Measurements from ENCODE around the gene PCDHB6.
"Not testable (repeated sequence)": the region's sequence is repeated elsewhere in the genome, so short reads cannot be mapped to it uniquely, and the experiment has no call there.

Gene PCDHB6

GRCh38 chr5:141172381-141173204, 22.7 kb downstream of the PCDHB6 start, which contains the start of gene PCDHB7:
Gene PCDHB7, plus strand, starts transcription at chr5:141172644. Its CDS starts 192 bp downstream, at chr5:141172836.
- no peak for DNase-seq

- not testable (repeated sequence) for DNase-seq
Observed at GRCh38 chr5:141174291-141175104, 24.6 kb downstream of the PCDHB6 start.

DNA sequence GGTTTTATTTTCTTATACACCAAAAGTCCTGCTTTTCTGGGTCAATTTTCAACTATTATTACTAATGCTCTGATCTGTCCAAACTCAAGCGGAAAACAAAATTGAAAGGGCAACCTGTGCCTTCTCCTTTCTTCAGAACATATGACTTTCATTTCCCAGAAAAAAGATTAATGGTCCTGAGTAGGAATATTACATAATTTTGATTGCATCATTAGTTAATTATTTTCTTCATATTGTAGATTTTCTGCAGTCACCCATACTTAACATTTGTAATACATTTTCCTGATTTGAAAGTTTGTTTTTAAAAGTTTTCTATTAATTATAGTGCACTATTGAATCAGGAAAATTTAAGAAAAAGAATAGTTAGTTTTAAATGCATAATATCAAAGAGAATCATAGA, 26.1 kb downstream of the PCDHB6 start:
- DNase-seq: no peak

DNA sequence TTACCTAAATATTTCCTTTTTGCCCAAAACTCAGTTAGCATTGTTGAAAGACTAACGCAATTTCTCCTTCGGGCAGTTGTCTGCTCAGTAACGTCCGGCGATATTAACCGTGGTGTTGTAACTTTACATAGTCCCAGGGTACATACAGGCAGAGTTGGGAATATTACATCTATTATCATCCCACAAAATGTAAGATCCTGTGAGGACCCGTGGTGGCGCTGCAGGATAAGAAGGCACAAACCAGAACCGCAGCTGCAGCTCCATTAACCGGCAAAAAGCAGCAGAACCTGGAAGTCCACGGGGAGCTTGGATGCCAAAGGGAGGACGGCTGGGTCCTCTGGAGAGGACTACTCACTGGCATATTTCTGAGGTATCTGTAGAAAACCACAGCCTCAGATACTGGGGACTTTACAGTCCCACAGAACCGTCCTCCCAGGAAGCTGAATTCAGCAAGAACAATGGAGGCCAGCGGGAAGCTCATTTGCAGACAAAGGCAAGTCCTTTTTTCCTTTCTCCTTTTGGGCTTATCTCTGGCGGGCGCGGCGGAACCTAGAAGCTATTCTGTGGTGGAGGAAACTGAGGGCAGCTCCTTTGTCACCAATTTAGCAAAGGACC, 27.8 kb downstream of the PCDHB6 start, which contains the start of gene PCDHB8:
Gene PCDHB8, plus strand, starts transcription at position 214 of the 615 bp plus-strand sequence. Its CDS starts 245 bp downstream, at position 459.
- not testable (repeated sequence) for DNase-seq

- not testable (repeated sequence) for DNase-seq
Observed at GRCh38 chr5:141179371-141179770, 29.5 kb downstream of the PCDHB6 start.

- not testable (repeated sequence) for DNase-seq
Observed at GRCh38 chr5:141179876-141180275, 30.0 kb downstream of the PCDHB6 start.

DNA sequence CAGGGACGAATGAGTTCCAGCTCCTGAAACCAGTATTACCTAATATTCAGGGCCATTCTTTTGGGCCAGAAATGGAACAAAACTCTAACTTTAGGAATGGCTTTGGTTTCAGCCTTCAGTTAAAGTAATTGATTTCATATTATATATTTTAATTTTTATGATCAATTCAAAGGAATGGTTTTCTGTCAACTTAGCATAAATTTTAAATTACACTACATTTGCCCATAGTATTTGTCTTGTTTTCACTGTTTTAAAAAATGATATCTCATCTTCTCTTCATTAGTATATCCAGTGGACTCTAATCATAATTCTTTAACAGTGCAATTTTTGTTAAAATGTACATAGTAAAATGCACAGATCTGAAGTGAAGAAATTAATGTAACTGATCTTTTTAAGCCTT, 30.5 kb downstream of the PCDHB6 start:
- DNase-seq: no peak

DNA sequence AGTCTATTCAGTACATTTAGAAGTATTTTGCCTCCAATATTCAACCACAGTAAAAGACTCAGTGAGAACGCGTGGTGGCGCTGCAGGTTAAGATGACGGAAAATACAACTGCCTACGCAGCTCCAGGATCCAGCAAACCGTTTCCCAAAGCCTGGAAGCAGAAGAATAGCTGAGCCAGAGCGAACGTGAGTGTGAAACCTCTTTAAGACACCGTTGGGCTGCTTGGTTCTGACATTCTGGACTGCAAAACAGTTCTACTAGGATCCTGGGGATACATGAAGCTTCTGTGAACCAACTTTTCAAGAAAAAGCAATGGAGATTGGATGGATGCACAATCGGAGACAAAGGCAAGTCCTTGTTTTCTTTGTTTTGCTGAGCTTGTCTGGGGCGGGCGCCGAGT, 32.4 kb downstream of the PCDHB6 start, which contains the start of gene PCDHB16:
Gene PCDHB16, plus strand, starts transcription at position 140 of the 400 bp plus-strand sequence. Its CDS starts 173 bp downstream, at position 313.
- DNase-seq: no peak

DNA sequence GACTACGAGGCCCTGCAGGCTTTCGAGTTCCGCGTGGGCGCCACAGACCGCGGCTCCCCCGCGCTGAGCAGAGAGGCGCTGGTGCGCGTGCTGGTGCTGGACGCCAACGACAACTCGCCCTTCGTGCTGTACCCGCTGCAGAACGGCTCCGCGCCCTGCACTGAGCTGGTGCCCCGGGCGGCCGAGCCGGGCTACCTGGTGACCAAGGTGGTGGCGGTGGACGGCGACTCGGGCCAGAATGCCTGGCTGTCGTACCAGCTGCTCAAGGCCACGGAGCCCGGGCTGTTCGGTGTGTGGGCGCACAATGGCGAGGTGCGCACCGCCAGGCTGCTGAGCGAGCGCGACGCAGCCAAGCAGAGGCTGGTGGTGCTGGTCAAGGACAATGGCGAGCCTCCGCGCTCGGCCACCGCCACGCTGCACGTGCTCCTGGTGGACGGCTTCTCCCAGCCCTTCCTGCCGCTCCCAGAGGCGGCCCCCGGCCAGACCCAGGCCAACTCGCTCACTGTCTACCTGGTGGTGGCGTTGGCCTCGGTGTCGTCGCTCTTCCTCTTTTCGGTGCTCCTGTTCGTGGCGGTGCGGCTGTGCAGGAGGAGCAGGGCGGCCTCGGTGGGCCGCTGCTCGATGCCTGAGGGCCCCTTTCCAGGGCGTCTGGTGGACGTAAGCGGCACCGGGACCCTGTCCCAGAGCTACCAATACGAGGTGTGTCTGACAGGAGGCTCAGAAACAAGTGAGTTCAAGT, 34.4 kb downstream of the PCDHB6 start:
- DNase-seq: not testable (repeated sequence)

- DNase-seq: no peak
Observed at GRCh38 chr5:141186897-141187512, 37.1 kb downstream of the PCDHB6 start, which contains the start of gene PCDHB9. Gene PCDHB9, plus strand, starts transcription at chr5:141187161. Its CDS starts 158 bp downstream, at chr5:141187319.

- not testable (repeated sequence) for DNase-seq
Observed at GRCh38 chr5:141188682-141189081, 38.8 kb downstream of the PCDHB6 start.

DNA sequence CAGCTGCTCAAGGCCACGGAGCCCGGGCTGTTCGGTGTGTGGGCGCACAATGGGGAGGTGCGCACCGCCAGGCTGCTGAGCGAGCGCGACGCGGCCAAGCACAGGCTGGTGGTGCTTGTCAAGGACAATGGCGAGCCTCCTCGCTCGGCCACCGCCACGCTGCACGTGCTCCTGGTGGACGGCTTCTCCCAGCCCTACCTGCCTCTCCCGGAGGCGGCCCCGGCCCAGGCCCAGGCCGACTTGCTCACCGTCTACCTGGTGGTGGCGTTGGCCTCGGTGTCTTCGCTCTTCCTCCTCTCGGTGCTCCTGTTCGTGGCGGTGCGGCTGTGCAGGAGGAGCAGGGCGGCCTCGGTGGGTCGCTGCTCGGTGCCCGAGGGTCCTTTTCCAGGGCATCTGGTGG, 39.3 kb downstream of the PCDHB6 start:
- DNase-seq: not testable (repeated sequence)

GRCh38 chr5:141192110-141192725, 42.4 kb downstream of the PCDHB6 start, which contains the start of gene PCDHB10:
Gene PCDHB10, plus strand, starts transcription at chr5:141192353. Its CDS starts 200 bp downstream, at chr5:141192553.
- DNase-seq: no peak

DNA sequence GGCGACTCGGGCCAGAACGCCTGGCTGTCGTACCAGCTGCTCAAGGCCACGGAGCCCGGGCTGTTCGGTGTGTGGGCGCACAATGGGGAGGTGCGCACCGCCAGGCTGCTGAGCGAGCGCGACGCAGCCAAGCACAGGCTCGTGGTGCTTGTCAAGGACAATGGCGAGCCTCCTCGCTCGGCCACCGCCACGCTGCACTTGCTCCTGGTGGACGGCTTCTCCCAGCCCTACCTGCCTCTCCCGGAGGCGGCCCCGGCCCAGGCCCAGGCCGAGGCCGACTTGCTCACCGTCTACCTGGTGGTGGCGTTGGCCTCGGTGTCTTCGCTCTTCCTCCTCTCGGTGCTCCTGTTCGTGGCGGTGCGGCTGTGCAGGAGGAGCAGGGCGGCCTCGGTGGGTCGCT, 44.5 kb downstream of the PCDHB6 start:
- not testable (repeated sequence) for DNase-seq

- DNase-seq: no peak
Observed at GRCh38 chr5:141196363-141196762, 46.5 kb downstream of the PCDHB6 start.

- no peak for DNase-seq
Observed at GRCh38 chr5:141199359-141200235, 49.7 kb downstream of the PCDHB6 start, which contains the start of gene PCDHB11. Gene PCDHB11, plus strand, starts transcription at chr5:141199627. Its CDS starts 148 bp downstream, at chr5:141199775.

- DNase-seq: not testable (repeated sequence)
Observed at GRCh38 chr5:141201126-141201525, 51.3 kb downstream of the PCDHB6 start.

- not testable (repeated sequence) for DNase-seq
Observed at GRCh38 chr5:141201646-141202045, 51.8 kb downstream of the PCDHB6 start.
